Uterus (tissue), 4 donors: Measurements from ENCODE around the gene SRGN. TPM values are rescaled to one million over a fixed set of nuclear protein-coding genes. Genes with fewer than 3 reads are reported as not detected.

Source experiments
- DNase-seq, 2 donors: peaks; one replicate each; pipeline ENCODE4 v3.0.0-alpha.2; 2019 to 2020
- H3K27ac ChIP-seq, 2 donors: fragments of 200-600 bp; sonication (generic); 1 replicate in 1 of 2; 2 replicates in 1 of 2; pipeline ENCODE4 v1.5.1; 2016 to 2018
- H3K27me3 ChIP-seq, 2 donors: fragments of 200-600 bp; sonication (generic); one replicate each; pipeline ENCODE4 v1.5.1; 2018 to 2019; ENCODE audit warnings: control low read depth in 1 of 2
- H3K36me3 ChIP-seq, 2 donors: fragments of 200-600 bp; sonication (generic); one replicate each; pipeline ENCODE4 v1.5.1; 2019; ENCODE audit warnings: control low read depth in 1 of 2
- H3K4me1 ChIP-seq, 2 donors: fragments of 200-600 bp; sonication (generic); one replicate each; pipeline ENCODE4 v1.5.1; 2018 to 2019; ENCODE audit warnings: control low read depth in 1 of 2
- H3K4me3 ChIP-seq, 2 donors: fragments of 200-600 bp; sonication (generic); 1 replicate in 1 of 2; 2 replicates in 1 of 2; pipeline ENCODE4 v1.5.1; 2018 to 2019; ENCODE audit warnings: mild to moderate bottlenecking in 1 of 2
- H3K9me3 ChIP-seq, 2 donors: fragments of 200-600 bp; sonication (generic); one replicate each; pipeline ENCODE4 v1.5.1; 2019; ENCODE audit warnings: control low read depth in 1 of 2
- CTCF ChIP-seq, 4 experiments: fragments of 200-600 bp in 2 of 4; fragments of 450-650 bp in 2 of 4; sonication (generic) in 2 of 4; IDR thresholded peaks; one replicate each; pipeline ENCODE4 v1.5.1; 2016 to 2019; ENCODE audit warnings: antibody characterized with exemption in 4 of 4, mild to moderate bottlenecking in 2 of 4, moderate library complexity in 1 of 4
- POLR2A ChIP-seq, 2 donors: fragments of 450-650 bp; IDR thresholded peaks; one replicate each; pipeline ENCODE4 v1.6.1; 2016; ENCODE audit warnings: antibody characterized with exemption in 2 of 2, mild to moderate bottlenecking in 1 of 2, moderate library complexity in 1 of 2
- intact Hi-C: fragments of 100-400 bp; cut with DNase I; formaldehyde crosslinking; loops from one replicate; pipeline ENCODE4 v1.15.1; 2023; ENCODE audit warnings: low total_unique reads
- total RNA-seq, 4 donors: library from RNA; depleted of rRNA in 3 of 4; stranded (reverse); fragments of >200 nt in 3 of 4; gene quantifications; one replicate each; pipeline versions ENCODE4 v1.1.0 to v1.2.4, GENCODE V29; 2014 to 2023
- donor health status: DM: yes; HTN: yes; CAD: no.

Gene SRGN
- total RNA-seq, 4 donors from 2014 or later, result 36.9 to 281 (median 120) TPM

- Histone ChIP-seq H3K27me3 (no peaks in the 10 kb centered on the region), H3K27ac (peak overlapping the region; percentile 79 to 85), H3K4me3 (peak overlapping the region in 1 of 2 donors; percentile 22), H3K9me3 (no peaks in the 10 kb centered on the region), H3K4me1 (no peaks in the 10 kb centered on the region), H3K36me3 (no peaks in the 10 kb centered on the region)
- peak; percentile 48 to 73 for DNase-seq
- TF ChIP-seq POLR2A (IDR thresholded peaks at IDR 0.05) (peak in 1 of 2 donors; percentile 38), CTCF (IDR thresholded peaks at IDR 0.05) (no peak)
- intact Hi-C loops, result no loop called here
Observed at GRCh38 chr10:69061305-69062161, 26.4 kb upstream of the SRGN start.

GRCh38 chr10:69062901-69063300 lies 25.0 kb upstream of the SRGN start:
- Histone ChIP-seq H3K27me3 (no peaks in the 10 kb centered on the region), H3K9me3 (no peaks in the 10 kb centered on the region), H3K36me3 (no peaks in the 10 kb centered on the region), H3K4me3 (no peak overlapping the region), H3K27ac (peak overlapping the region; percentile 79 to 85), H3K4me1 (no peaks in the 10 kb centered on the region)
- TF ChIP-seq POLR2A (IDR thresholded peaks at IDR 0.05), result no peak
- TF ChIP-seq CTCF (IDR thresholded peaks at IDR 0.05), result no peak
- intact Hi-C loops, result no loop called here
- no peak for DNase-seq

GRCh38 chr10:69064762-69065328 lies 23.1 kb upstream of the SRGN start:
- intact Hi-C loops, result no loop called here
- no peak for TF ChIP-seq POLR2A (IDR thresholded peaks at IDR 0.05)
- no peak for TF ChIP-seq CTCF (IDR thresholded peaks at IDR 0.05)
- no peaks in the 10 kb centered on the region for H3K4me1 ChIP-seq
- H3K36me3 ChIP-seq, result no peaks in the 10 kb centered on the region
- no peak for DNase-seq
- no peaks in the 10 kb centered on the region for H3K9me3 ChIP-seq
- no peak overlapping the region for H3K27ac ChIP-seq
- H3K27me3 ChIP-seq, result no peaks in the 10 kb centered on the region
- H3K4me3 ChIP-seq, result no peak overlapping the region

GRCh38 chr10:69065406-69066361 lies 22.2 kb upstream of the SRGN start:
- H3K36me3 ChIP-seq, result no peaks in the 10 kb centered on the region
- no peak overlapping the region for H3K4me3 ChIP-seq
- H3K27ac ChIP-seq, result peak overlapping the region; percentile 21 to 36
- DNase-seq, result no peak
- H3K4me1 ChIP-seq, result no peaks in the 10 kb centered on the region
- TF ChIP-seq CTCF (IDR thresholded peaks at IDR 0.05) (no peak), POLR2A (IDR thresholded peaks at IDR 0.05) (no peak)
- H3K27me3 ChIP-seq, result no peaks in the 10 kb centered on the region
- no peaks in the 10 kb centered on the region for H3K9me3 ChIP-seq
- intact Hi-C loops, result no loop called here
